HL-60 (cell line): ENCODE results near the gene RSKR.

Experiments
- CTCF ChIP-seq: IDR thresholded peaks from one replicate; pipeline ENCODE4 v1.5.1; 2011; ENCODE audit warnings: low read length, control low read depth, inconsistent platforms; ENCODE audit not compliant: insufficient read depth
- POLR2AphosphoS5 ChIP-seq: IDR thresholded peaks from 2 replicates; pipeline ENCODE4 v1.6.1; 2012; ENCODE audit warnings: low read depth
- REST ChIP-seq: IDR thresholded peaks from 2 replicates; pipeline ENCODE4 v1.6.1; 2012; ENCODE audit warnings: low read depth; ENCODE audit not compliant: insufficient replicate concordance

- TF ChIP-seq CTCF (no peak), REST (no peak), POLR2AphosphoS5 (peak; percentile 46; the same call in 1 of the 2 replicates)
These were observed at the start of gene RSKR for GRCh38 chr17:28613931-28614381.
